HEK293 (cell line): Measurements from ENCODE around the gene CREB3.

Experiments
- ATF2 ChIP-seq: fragments of 450-650 bp; formaldehyde crosslinking; IDR thresholded peaks from 2 replicates; pipeline ENCODE4 v1.5.1; 2016; ENCODE audit warnings: missing biosample characterization, missing genetic modification characterization, low read depth
- GLIS2 ChIP-seq: fragments of 450-650 bp; formaldehyde crosslinking; IDR thresholded peaks from 2 replicates; pipeline ENCODE4 v1.5.1; 2016; ENCODE audit warnings: missing biosample characterization, missing genetic modification characterization
- RBAK ChIP-seq: fragments of 450-650 bp; formaldehyde crosslinking; IDR thresholded peaks from 2 replicates; pipeline ENCODE4 v1.5.1; 2016; ENCODE audit warnings: missing biosample characterization, missing genetic modification characterization
- REST ChIP-seq: fragments of 450-650 bp; formaldehyde crosslinking; IDR thresholded peaks from 2 replicates; pipeline ENCODE4 v1.5.1; 2016; ENCODE audit warnings: missing biosample characterization, missing genetic modification characterization
- ZEB2 ChIP-seq: fragments of 450-650 bp; formaldehyde crosslinking; IDR thresholded peaks from 2 replicates; pipeline ENCODE4 v1.5.1; 2016; ENCODE audit warnings: missing biosample characterization, missing genetic modification characterization
- ZNF184 ChIP-seq: fragments of 450-650 bp; IDR thresholded peaks from 2 replicates; pipeline ENCODE4 v1.5.1; 2018; ENCODE audit warnings: missing biosample characterization, mild to moderate bottlenecking, missing genetic modification characterization
- ZNF239 ChIP-seq: fragments of 450-650 bp; formaldehyde crosslinking; IDR thresholded peaks from 2 replicates; pipeline ENCODE4 v1.5.1; 2016; ENCODE audit warnings: missing biosample characterization, missing genetic modification characterization
- ZNF274 ChIP-seq, 2 experiments: fragments of 200-500 bp in 1 of 2; fragments of 450-650 bp in 1 of 2; sonication (Bioruptor generic) in 1 of 2; formaldehyde crosslinking in 1 of 2; IDR thresholded peaks; 2 replicates each; pipeline versions ENCODE4 v1.5.1 to v1.6.1; 2014 to 2016; ENCODE audit warnings: borderline replicate concordance in 1 of 2, inconsistent platforms in 1 of 2, low read length in 1 of 2, missing biosample characterization in 1 of 2, missing genetic modification characterization in 1 of 2
- ZNF335 ChIP-seq: fragments of 450-650 bp; formaldehyde crosslinking; conservative IDR thresholded peaks from 2 replicates; pipeline ENCODE4 v1.5.1; 2016; ENCODE audit warnings: missing biosample characterization, missing genetic modification characterization
- ZNF416 ChIP-seq: fragments of 450-650 bp; formaldehyde crosslinking; IDR thresholded peaks from 2 replicates; pipeline ENCODE4 v1.5.1; 2016; ENCODE audit warnings: missing biosample characterization, missing genetic modification characterization
- TF ChIP-seq, protein P1 (sequence below): fragments of 450-650 bp; formaldehyde crosslinking; IDR thresholded peaks from 2 replicates; pipeline ENCODE4 v1.5.1; 2016; ENCODE audit warnings: missing biosample characterization, missing genetic modification characterization
- TF ChIP-seq, protein P2 (sequence below): fragments of 450-650 bp; formaldehyde crosslinking; IDR thresholded peaks from 2 replicates; pipeline ENCODE4 v1.5.1; 2016; ENCODE audit warnings: missing biosample characterization, missing genetic modification characterization, borderline replicate concordance
- TF ChIP-seq, protein P3 (sequence below): fragments of 450-650 bp; IDR thresholded peaks from 2 replicates; pipeline ENCODE4 v1.5.1; 2018; ENCODE audit warnings: missing biosample characterization, mild to moderate bottlenecking, missing genetic modification characterization

DNA sequence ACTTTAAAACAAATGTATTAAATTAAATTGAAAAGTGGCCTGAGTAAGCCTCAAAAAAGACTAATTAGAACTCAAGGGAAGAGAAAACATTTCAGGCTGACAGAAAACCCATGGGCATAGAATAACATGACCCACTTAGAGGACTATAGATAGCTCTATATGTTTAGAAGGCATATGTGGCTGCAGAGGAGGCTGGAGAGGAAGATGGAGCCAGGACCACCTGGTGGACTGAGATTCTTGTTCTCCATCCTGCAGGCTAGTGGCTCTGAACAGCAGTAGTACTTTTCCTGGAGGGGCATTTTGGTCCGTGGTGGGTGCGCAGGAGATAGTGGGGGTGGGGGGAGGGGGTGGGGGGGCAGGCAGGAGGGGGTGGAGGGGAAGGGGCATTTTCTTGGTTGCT is 48.6 kb downstream of the CREB3 start:
- TF ChIP-seq, protein P1, sequence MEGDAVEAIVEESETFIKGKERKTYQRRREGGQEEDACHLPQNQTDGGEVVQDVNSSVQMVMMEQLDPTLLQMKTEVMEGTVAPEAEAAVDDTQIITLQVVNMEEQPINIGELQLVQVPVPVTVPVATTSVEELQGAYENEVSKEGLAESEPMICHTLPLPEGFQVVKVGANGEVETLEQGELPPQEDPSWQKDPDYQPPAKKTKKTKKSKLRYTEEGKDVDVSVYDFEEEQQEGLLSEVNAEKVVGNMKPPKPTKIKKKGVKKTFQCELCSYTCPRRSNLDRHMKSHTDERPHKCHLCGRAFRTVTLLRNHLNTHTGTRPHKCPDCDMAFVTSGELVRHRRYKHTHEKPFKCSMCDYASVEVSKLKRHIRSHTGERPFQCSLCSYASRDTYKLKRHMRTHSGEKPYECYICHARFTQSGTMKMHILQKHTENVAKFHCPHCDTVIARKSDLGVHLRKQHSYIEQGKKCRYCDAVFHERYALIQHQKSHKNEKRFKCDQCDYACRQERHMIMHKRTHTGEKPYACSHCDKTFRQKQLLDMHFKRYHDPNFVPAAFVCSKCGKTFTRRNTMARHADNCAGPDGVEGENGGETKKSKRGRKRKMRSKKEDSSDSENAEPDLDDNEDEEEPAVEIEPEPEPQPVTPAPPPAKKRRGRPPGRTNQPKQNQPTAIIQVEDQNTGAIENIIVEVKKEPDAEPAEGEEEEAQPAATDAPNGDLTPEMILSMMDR, result no peak
- TF ChIP-seq ZNF335 (tag by site-specific recombination) (no peak), REST (tag by site-specific recombination) (no peak), ZNF239 (tag by site-specific recombination) (no peak), ZNF274 (IDR thresholded peaks at IDR 0.05; ENCODE audit: low read length) (no peak), ZNF274 (tag by site-specific recombination; IDR thresholded peaks at IDR 0.05; ENCODE audit: borderline replicate concordance) (no peak), RBAK (no peak), GLIS2 (no peak), ZNF184 (tag by site-specific recombination) (no peak), ATF2 (tag by site-specific recombination) (no peak), ZEB2 (no peak), ZNF416 (tag by site-specific recombination) (no peak)
- TF ChIP-seq, protein P2, sequence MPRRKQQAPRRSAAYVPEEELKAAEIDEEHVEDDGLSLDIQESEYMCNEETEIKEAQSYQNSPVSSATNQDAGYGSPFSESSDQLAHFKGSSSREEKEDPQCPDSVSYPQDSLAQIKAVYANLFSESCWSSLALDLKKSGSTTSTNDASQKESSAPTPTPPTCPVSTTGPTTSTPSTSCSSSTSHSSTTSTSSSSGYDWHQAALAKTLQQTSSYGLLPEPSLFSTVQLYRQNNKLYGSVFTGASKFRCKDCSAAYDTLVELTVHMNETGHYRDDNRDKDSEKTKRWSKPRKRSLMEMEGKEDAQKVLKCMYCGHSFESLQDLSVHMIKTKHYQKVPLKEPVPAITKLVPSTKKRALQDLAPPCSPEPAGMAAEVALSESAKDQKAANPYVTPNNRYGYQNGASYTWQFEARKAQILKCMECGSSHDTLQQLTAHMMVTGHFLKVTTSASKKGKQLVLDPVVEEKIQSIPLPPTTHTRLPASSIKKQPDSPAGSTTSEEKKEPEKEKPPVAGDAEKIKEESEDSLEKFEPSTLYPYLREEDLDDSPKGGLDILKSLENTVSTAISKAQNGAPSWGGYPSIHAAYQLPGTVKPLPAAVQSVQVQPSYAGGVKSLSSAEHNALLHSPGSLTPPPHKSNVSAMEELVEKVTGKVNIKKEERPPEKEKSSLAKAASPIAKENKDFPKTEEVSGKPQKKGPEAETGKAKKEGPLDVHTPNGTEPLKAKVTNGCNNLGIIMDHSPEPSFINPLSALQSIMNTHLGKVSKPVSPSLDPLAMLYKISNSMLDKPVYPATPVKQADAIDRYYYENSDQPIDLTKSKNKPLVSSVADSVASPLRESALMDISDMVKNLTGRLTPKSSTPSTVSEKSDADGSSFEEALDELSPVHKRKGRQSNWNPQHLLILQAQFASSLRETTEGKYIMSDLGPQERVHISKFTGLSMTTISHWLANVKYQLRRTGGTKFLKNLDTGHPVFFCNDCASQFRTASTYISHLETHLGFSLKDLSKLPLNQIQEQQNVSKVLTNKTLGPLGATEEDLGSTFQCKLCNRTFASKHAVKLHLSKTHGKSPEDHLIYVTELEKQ, result no peak
- TF ChIP-seq, protein P3, sequence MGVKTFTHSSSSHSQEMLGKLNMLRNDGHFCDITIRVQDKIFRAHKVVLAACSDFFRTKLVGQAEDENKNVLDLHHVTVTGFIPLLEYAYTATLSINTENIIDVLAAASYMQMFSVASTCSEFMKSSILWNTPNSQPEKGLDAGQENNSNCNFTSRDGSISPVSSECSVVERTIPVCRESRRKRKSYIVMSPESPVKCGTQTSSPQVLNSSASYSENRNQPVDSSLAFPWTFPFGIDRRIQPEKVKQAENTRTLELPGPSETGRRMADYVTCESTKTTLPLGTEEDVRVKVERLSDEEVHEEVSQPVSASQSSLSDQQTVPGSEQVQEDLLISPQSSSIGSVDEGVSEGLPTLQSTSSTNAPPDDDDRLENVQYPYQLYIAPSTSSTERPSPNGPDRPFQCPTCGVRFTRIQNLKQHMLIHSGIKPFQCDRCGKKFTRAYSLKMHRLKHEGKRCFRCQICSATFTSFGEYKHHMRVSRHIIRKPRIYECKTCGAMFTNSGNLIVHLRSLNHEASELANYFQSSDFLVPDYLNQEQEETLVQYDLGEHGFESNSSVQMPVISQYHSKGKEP (tag by site-specific recombination), result no peak
